ENCODE results near the gene TLX2. TPM values are rescaled to one million over a fixed set of nuclear protein-coding genes. Genes with fewer than 3 reads are reported as not detected.
A peak's percentile ranks its signal among the peaks of the same experiment; 100 is the strongest.

The TLX2 gene
- polyA plus RNA-seq, 4 donors, result 1.5 to 5.4 TPM; not detected in 2

DNA sequence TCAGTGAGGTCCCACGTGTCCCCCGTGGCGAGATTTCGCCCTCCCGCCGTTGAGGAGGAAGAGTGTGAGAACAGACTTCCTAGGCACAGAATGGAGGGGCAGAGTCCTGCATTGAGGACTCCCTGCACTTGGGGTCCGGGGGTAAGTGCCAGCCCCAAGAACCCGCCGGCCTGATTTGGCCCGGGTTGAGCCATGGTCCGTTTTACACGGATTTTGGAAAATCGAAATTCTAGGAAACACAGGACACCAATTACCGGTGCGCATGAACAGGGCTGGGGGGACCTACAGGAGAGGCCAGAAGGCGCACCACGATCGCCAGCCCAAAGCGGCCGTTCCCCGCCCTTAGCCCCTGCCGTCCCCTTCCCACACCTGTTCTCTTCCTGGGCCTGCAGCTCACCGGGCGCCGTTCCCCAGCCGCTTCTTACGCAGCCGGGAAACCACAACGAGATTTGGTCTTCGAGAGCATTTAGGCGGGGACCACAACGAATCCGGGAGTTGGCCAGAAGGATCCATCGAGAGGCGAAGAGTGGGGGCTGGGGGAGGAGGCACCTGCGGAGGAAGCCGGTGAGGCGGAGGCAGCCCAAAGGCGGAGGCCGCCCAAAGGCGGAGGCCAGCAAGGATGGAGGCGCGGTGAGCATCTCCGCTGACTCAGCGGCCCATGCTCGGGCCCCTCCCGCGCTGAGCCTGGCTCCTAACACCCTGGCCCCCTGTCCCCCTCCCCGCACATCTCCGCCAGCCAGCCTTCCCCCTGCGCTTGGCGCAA lies 464 bp upstream of the TLX2 start:
- Histone ChIP-seq H3K4me3 (ENCODE audit: low read depth in 1 of 3, low read length in 3 of 3) (no peak overlapping the region), H3K4me1 (ENCODE audit: control insufficient read depth in 3 of 3, insufficient read depth in 2 of 3, low read depth in 1 of 3, low read length in 2 of 3) (peaks cover 0 to 13% (median 9%) of the 10 kb centered on the region in 3 donors), H3K36me3 (ENCODE audit: control insufficient read depth in 3 of 3, insufficient read depth in 2 of 3, low read depth in 1 of 3, low read length in 3 of 3) (peaks cover 0 to 4% (median 2%) of the 10 kb centered on the region in 3 donors), H3K27me3 (ENCODE audit: control insufficient read depth in 3 of 3, insufficient read depth in 3 of 3, low read length in 3 of 3) (peaks cover 9 to 95% (median 49%) of the 10 kb centered on the region in 3 donors), H3K27ac (ENCODE audit: low read depth in 1 of 3, low read length in 2 of 3) (peak overlapping the region in 1 of 3 donors; percentile 11), H3K9me3 (ENCODE audit: control insufficient read depth in 2 of 2, insufficient read depth in 1 of 2, low read depth in 1 of 2, low read length in 1 of 2) (peaks cover 0 to 8% of the 10 kb centered on the region in 2 donors)
- 4 to 5% (median 4%) methylated on average over 39 to 52 of the region's 52 CpGs for WGBS, 3 donors
- FAIRE-seq, result no peak
- DNase-seq, result peak in 1 of 2 donors; percentile 58

- Histone ChIP-seq H3K4me3 (ENCODE audit: low read depth in 1 of 3, low read length in 3 of 3) (peak overlapping the region in 2 of 3 donors; percentile 35), H3K9me3 (ENCODE audit: control insufficient read depth in 2 of 2, insufficient read depth in 1 of 2, low read depth in 1 of 2, low read length in 1 of 2) (peaks cover 0 to 8% of the 10 kb centered on the region in 2 donors), H3K27me3 (ENCODE audit: control insufficient read depth in 3 of 3, insufficient read depth in 3 of 3, low read length in 3 of 3) (peaks cover 9 to 95% (median 49%) of the 10 kb centered on the region in 3 donors), H3K27ac (ENCODE audit: low read depth in 1 of 3, low read length in 2 of 3) (no peak overlapping the region), H3K4me1 (ENCODE audit: control insufficient read depth in 3 of 3, insufficient read depth in 2 of 3, low read depth in 1 of 3, low read length in 2 of 3) (peaks cover 0 to 13% (median 9%) of the 10 kb centered on the region in 3 donors), H3K36me3 (ENCODE audit: control insufficient read depth in 3 of 3, insufficient read depth in 2 of 3, low read depth in 1 of 3, low read length in 3 of 3) (peaks cover 0 to 7% (median 6%) of the 10 kb centered on the region in 3 donors)
- no peak for FAIRE-seq
- peak; percentile 27 to 68 for DNase-seq
- 3 to 6% (median 4%) methylated on average over 52 to 60 of the region's 60 CpGs for WGBS, 3 donors
Measured at GRCh38 chr2:74515271-74515980, 1.2 kb downstream of the TLX2 start.

- WGBS, 3 donors, result 4 to 9% (median 9%) methylated on average over 51 to 72 of the region's 72 CpGs
- DNase-seq, result peak; percentile 65 to 78
- Histone ChIP-seq H3K27ac (ENCODE audit: low read depth in 1 of 3, low read length in 2 of 3) (no peak overlapping the region), H3K27me3 (ENCODE audit: control insufficient read depth in 3 of 3, insufficient read depth in 3 of 3, low read length in 3 of 3) (peaks cover 9 to 93% (median 47%) of the 10 kb centered on the region in 3 donors), H3K4me3 (ENCODE audit: low read depth in 1 of 3, low read length in 3 of 3) (peak overlapping the region in 2 of 3 donors; percentile 35), H3K9me3 (ENCODE audit: control insufficient read depth in 2 of 2, insufficient read depth in 1 of 2, low read depth in 1 of 2, low read length in 1 of 2) (peaks cover 0 to 8% of the 10 kb centered on the region in 2 donors), H3K4me1 (ENCODE audit: control insufficient read depth in 3 of 3, insufficient read depth in 2 of 3, low read depth in 1 of 3, low read length in 2 of 3) (peaks cover 0 to 13% (median 9%) of the 10 kb centered on the region in 3 donors), H3K36me3 (ENCODE audit: control insufficient read depth in 3 of 3, insufficient read depth in 2 of 3, low read depth in 1 of 3, low read length in 3 of 3) (peaks cover 0 to 7% (median 6%) of the 10 kb centered on the region in 3 donors)
- FAIRE-seq, result no peak
Measured at GRCh38 chr2:74515981-74516633, 1.9 kb downstream of the TLX2 start.

- H3K27ac ChIP-seq (ENCODE audit: low read depth in 1 of 3, low read length in 2 of 3), result no peak overlapping the region
- peaks cover 9 to 87% (median 42%) of the 10 kb centered on the region in 3 donors for H3K27me3 ChIP-seq (ENCODE audit: control insufficient read depth in 3 of 3, insufficient read depth in 3 of 3, low read length in 3 of 3)
- no peak for DNase-seq
- 77 to 84% (median 82%) methylated on average over 13 of the region's 13 CpGs for WGBS, 3 donors
- H3K4me1 ChIP-seq (ENCODE audit: control insufficient read depth in 3 of 3, insufficient read depth in 2 of 3, low read depth in 1 of 3, low read length in 2 of 3), result peaks cover 0 to 13% (median 9%) of the 10 kb centered on the region in 3 donors
- peak overlapping the region in 1 of 3 donors; percentile 35 for H3K4me3 ChIP-seq (ENCODE audit: low read depth in 1 of 3, low read length in 3 of 3)
- H3K9me3 ChIP-seq (ENCODE audit: control insufficient read depth in 2 of 2, insufficient read depth in 1 of 2, low read depth in 1 of 2, low read length in 1 of 2), result peaks cover 0 to 8% of the 10 kb centered on the region in 2 donors
- no peak for FAIRE-seq
- peaks cover 0 to 7% (median 6%) of the 10 kb centered on the region in 3 donors for H3K36me3 ChIP-seq (ENCODE audit: control insufficient read depth in 3 of 3, insufficient read depth in 2 of 3, low read depth in 1 of 3, low read length in 3 of 3)
Measured at GRCh38 chr2:74516650-74517049, 2.4 kb downstream of the TLX2 start.

DNA sequence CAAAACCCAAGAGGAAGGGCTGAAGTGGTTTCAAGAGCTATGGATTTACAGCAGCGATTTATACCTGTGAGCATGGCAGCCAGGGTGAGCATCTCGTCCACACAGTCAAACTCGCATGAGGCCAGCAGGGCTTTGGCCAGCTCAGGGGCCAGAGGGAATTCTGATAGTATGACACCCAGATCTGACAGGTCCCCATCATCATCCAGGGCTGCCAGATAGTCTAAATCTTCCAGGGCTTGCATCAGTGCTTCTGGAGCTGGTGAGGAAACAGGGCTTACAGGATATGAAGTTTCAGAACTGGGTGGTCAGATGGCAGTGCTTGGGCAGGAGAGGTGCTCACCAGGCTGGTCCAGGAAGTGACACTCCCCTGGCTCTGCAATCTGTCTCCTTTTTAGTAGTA lies 8.3 kb downstream of the TLX2 start:
- Histone ChIP-seq H3K36me3 (ENCODE audit: control insufficient read depth in 3 of 3, insufficient read depth in 2 of 3, low read depth in 1 of 3, low read length in 3 of 3) (peaks cover 0 to 31% (median 15%) of the 10 kb centered on the region in 3 donors), H3K4me1 (ENCODE audit: control insufficient read depth in 3 of 3, insufficient read depth in 2 of 3, low read depth in 1 of 3, low read length in 2 of 3) (peaks cover 0 to 10% (median 0%) of the 10 kb centered on the region in 3 donors), H3K4me3 (ENCODE audit: low read depth in 1 of 3, low read length in 3 of 3) (no peak overlapping the region), H3K9me3 (ENCODE audit: control insufficient read depth in 2 of 2, insufficient read depth in 1 of 2, low read depth in 1 of 2, low read length in 1 of 2) (peaks cover 0 to 6% of the 10 kb centered on the region in 2 donors), H3K27me3 (ENCODE audit: control insufficient read depth in 3 of 3, insufficient read depth in 3 of 3, low read length in 3 of 3) (peaks cover 0 to 30% (median 7%) of the 10 kb centered on the region in 3 donors), H3K27ac (ENCODE audit: low read depth in 1 of 3, low read length in 2 of 3) (no peak overlapping the region)
- 82 to 89% (median 85%) methylated on average over 3 of the region's 3 CpGs for WGBS, 3 donors
- DNase-seq (no peak), FAIRE-seq (no peak)

GRCh38 chr2:74524005-74524404 lies 9.8 kb downstream of the TLX2 start:
- H3K4me3 ChIP-seq (ENCODE audit: low read depth in 1 of 3, low read length in 3 of 3), result no peak overlapping the region
- DNase-seq, result no peak
- peaks cover 0 to 18% (median 5%) of the 10 kb centered on the region in 3 donors for H3K4me1 ChIP-seq (ENCODE audit: control insufficient read depth in 3 of 3, insufficient read depth in 2 of 3, low read depth in 1 of 3, low read length in 2 of 3)
- H3K27me3 ChIP-seq (ENCODE audit: control insufficient read depth in 3 of 3, insufficient read depth in 3 of 3, low read length in 3 of 3), result peaks cover 0 to 16% (median 0%) of the 10 kb centered on the region in 3 donors
- H3K36me3 ChIP-seq (ENCODE audit: control insufficient read depth in 3 of 3, insufficient read depth in 2 of 3, low read depth in 1 of 3, low read length in 3 of 3), result peaks cover 3 to 43% (median 14%) of the 10 kb centered on the region in 3 donors
- no peak for FAIRE-seq
- no peak overlapping the region for H3K27ac ChIP-seq (ENCODE audit: low read depth in 1 of 3, low read length in 2 of 3)
- 88 to 94% (median 91%) methylated on average over 9 of the region's 9 CpGs for WGBS, 3 donors
- peaks cover 0 to 6% of the 10 kb centered on the region in 2 donors for H3K9me3 ChIP-seq (ENCODE audit: control insufficient read depth in 2 of 2, insufficient read depth in 1 of 2, low read depth in 1 of 2, low read length in 1 of 2)

- FAIRE-seq (no peak), DNase-seq (no peak)
- peaks cover 0 to 18% (median 5%) of the 10 kb centered on the region in 3 donors for H3K4me1 ChIP-seq (ENCODE audit: control insufficient read depth in 3 of 3, insufficient read depth in 2 of 3, low read depth in 1 of 3, low read length in 2 of 3)
- WGBS, 3 donors, result 92 to 95% (median 93%) methylated on average over 10 of the region's 10 CpGs
- H3K36me3 ChIP-seq (ENCODE audit: control insufficient read depth in 3 of 3, insufficient read depth in 2 of 3, low read depth in 1 of 3, low read length in 3 of 3), result peaks cover 3 to 39% (median 12%) of the 10 kb centered on the region in 3 donors
- H3K4me3 ChIP-seq (ENCODE audit: low read depth in 1 of 3, low read length in 3 of 3), result peak overlapping the region in 2 of 3 donors; percentile 28 to 31
- peaks cover 0 to 7% (median 0%) of the 10 kb centered on the region in 3 donors for H3K27me3 ChIP-seq (ENCODE audit: control insufficient read depth in 3 of 3, insufficient read depth in 3 of 3, low read length in 3 of 3)
- H3K27ac ChIP-seq (ENCODE audit: low read depth in 1 of 3, low read length in 2 of 3), result peak overlapping the region in 2 of 3 donors; percentile 57 to 73
- H3K9me3 ChIP-seq (ENCODE audit: control insufficient read depth in 2 of 2, insufficient read depth in 1 of 2, low read depth in 1 of 2, low read length in 1 of 2), result peaks cover 0 to 6% of the 10 kb centered on the region in 2 donors
Measured at GRCh38 chr2:74524955-74525716, 10.9 kb downstream of the TLX2 start.
